SIG-M5 treated with dmso at 0.1 percent for 504 hours (cell line): Measurements from ENCODE around the gene SLC26A4.

Experiments
- DNase-seq: peaks from one replicate; lab custom pipeline; 2025; ENCODE audit not compliant: unreplicated experiment; lab: John Stamatoyannopoulos, UW

SLC26A4 gene

GRCh38 chr7:107659666-107660065, 962 bp upstream of the SLC26A4 start:
- peak; percentile 49 for DNase-seq

DNA sequence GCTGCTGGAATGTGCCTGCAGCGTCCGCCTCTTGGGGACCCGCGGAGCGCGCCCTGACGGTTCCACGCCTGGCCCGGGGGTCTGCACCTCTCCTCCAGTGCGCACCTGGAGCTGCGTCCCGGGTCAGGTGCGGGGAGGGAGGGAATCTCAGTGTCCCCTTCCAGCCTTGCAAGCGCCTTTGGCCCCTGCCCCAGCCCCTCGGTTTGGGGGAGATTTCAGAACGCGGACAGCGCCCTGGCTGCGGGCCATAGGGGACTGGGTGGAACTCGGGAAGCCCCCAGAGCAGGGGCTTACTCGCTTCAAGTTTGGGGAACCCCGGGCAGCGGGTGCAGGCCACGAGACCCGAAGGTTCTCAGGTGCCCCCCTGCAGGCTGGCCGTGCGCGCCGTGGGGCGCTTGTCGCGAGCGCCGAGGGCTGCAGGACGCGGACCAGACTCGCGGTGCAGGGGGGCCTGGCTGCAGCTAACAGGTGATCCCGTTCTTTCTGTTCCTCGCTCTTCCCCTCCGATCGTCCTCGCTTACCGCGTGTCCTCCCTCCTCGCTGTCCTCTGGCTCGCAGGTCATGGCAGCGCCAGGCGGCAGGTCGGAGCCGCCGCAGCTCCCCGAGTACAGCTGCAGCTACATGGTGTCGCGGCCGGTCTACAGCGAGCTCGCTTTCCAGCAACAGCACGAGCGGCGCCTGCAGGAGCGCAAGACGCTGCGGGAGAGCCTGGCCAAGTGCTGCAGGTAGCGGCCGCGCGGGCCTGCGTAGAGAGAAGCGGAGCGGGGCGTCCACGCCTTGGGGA, 645 bp downstream of the SLC26A4 start:
- DNase-seq: peak; percentile 49

DNA sequence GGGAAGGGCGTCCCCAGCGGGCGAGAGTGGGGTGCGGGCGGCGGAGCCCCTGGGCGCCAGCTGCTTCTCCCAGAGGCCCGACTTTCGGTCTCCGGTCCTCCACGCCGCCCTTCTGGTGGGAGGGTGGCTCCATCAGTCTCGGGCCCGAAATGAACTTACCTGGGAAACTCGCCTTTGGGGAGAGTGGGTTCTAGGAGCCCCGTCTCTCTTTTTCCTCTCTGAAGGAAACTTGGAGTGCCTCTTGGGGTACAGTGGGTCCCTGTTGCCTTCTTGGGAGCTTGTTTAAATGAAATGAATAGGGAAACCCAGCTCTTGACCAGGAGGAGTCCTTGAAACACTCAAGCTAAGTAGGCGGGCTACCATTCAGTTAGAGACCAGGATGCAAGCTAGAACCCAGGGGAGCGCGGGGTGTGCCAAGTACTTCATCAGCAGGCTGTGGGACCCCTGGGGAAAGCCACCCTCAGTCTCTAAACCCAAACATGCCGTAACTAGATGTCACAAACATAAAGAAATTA, 1.3 kb downstream of the SLC26A4 start:
- no peak for DNase-seq

DNA sequence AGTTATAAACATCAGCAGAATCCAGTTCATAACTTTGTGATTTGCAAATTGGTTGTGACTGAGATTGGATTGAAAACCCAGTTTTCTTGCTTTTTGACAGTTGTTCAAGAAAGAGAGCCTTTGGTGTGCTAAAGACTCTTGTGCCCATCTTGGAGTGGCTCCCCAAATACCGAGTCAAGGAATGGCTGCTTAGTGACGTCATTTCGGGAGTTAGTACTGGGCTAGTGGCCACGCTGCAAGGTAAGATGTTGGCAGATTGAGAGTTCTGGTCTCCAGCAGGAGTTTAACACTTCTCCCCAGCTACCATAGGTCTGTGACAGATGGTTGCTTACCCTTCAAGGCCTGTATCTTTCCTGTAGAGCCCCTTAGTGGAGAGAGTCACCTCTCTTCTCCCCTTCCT, 2.6 kb downstream of the SLC26A4 start:
- DNase-seq: no peak

- no peak for DNase-seq
These were observed 6.2 kb downstream of the SLC26A4 start for GRCh38 chr7:107666790-107667189.

- DNase-seq: no peak
These were observed 6.7 kb downstream of the SLC26A4 start for GRCh38 chr7:107667341-107667740.

GRCh38 chr7:107668296-107668695, 7.7 kb downstream of the SLC26A4 start:
- no peak for DNase-seq

DNA sequence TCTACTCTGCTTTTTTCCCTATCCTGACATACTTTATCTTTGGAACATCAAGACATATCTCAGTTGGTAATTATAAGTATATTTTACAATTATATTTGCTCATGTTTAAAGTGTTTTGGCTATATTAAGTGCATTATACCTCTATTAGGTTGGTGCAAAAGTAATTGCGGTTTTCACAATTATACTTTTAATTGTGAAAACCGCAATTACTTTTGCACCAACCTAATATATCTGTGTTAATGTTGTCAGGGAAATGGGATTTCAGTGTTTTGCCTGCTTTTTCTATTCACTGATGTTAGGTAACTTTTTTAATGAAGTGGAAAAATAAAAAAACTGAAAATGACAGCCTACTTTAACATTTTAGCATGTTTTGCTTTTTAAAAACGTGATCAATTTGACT, 11.6 kb downstream of the SLC26A4 start:
- DNase-seq: no peak

- no peak for DNase-seq
These were observed 15.6 kb downstream of the SLC26A4 start for GRCh38 chr7:107676249-107676648.

DNA sequence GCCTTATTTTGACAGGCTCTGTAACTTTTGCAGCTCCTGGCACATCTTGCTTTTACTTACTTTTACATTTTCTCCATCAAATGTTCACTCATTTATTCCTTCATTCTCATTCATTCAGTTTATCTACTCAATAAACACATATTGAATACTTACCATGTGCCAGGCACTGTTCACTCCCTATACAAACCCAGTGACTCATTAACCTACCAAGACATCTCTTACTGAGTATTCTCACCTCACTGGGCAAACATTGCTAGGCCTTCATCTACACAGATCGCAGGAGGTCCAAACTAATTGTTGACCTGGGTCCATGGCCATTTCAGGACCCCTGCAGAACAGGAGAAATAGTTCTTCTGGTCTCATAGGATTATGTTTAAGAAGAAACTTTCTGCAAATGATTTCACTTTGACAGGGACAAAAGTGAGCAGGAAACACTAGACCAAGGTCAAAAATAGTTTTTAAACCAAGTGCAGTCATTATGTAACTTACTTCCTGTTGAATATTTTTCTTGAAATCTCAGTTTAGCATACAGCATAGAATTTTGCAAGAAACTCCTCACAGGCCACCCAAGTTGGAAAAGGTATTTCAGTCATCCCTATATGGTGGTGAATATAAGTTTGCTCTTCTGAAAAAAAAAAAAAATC, 17.6 kb downstream of the SLC26A4 start:
- DNase-seq: no peak

DNA sequence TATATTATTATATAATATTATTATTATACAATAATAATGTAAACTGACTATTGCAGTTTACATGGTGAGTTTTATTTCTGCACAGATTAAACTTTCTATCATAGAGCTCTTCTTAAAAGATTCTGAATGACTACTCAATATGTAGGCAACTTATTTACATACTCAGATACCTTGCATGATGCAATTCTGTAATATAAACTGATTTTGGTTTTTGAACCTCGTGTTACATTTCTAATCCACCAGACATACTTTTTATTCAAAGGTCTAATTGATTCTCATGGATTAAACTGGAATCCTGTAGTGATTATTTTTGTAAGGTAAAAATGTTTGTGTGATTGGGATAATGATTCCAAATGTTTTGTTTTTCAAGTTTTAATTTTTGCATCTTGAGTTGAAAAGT, 19.9 kb downstream of the SLC26A4 start:
- no peak for DNase-seq

DNA sequence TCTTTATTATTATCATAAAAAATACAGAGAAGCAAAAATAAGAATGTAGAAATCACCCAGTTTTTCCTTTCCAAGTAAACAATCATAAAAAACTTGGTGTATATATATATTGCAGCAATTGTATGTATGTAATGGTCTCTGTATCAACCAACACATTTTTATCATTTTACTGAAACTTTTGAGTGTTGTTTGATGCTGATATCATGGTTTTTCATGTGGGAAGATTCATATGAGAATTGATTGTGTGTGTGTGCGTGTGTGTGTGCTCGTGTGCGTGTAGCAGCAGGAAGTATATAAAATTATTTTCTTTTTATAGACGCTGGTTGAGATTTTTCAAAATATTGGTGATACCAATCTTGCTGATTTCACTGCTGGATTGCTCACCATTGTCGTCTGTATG, 22.3 kb downstream of the SLC26A4 start:
- no peak for DNase-seq

- DNase-seq: no peak
These were observed 23.7 kb downstream of the SLC26A4 start for GRCh38 chr7:107684287-107684686.

GRCh38 chr7:107684947-107685463, 24.4 kb downstream of the SLC26A4 start:
- no peak for DNase-seq

DNA sequence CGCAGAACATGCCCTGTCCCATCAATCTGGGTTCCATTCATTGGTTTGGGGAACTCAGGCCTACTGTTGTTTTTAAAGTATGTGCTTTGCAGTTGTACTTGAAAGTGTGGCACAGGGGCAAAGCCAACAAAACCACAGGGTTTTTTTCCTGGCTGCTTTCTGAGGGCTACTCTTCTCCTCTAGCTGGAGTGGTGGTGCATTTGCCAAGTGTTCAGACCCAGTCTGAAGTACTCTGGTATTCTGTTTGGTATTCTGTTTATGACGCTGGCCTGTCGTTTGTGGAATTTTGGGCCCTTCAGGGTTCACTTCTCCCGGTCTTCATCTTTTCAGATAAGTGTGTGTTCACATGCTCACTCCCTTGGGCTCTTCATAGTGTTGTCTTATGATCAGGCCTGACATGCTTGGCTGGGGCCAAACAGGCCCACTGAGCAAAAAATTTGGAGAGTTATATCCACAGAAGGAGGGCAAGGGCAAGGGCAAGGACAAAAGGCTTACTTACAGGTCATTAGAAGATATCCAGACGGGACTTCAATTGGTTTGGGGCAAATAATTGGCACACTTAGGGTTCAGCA, 26.3 kb downstream of the SLC26A4 start:
- DNase-seq: no peak

GRCh38 chr7:107687656-107688055, 27.0 kb downstream of the SLC26A4 start:
- no peak for DNase-seq

- DNase-seq: no peak
These were observed 28.9 kb downstream of the SLC26A4 start for GRCh38 chr7:107689553-107689952.

GRCh38 chr7:107690084-107690483, 29.5 kb downstream of the SLC26A4 start:
- no peak for DNase-seq

DNA sequence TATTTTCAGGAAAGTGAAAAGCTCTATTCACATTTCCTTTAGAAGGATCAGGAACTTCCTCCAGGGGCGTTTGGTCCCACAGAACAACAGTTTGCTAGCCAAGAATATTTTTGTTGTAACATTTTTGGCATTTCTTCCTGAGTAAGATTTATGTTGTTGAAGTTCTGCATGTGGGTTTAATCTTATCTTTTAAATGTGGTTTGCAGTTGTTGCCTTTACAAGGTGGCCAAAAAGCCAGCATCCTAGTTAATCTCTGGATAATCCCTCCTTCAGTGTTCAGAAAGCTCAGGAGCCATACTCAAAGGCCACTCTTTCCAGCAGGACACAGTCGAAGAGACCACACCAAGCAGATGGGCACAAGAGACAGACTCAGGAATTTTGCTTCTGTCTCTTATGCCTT, 30.0 kb downstream of the SLC26A4 start:
- DNase-seq: no peak

- no peak for DNase-seq
These were observed 31.1 kb downstream of the SLC26A4 start for GRCh38 chr7:107691716-107692115.

DNA sequence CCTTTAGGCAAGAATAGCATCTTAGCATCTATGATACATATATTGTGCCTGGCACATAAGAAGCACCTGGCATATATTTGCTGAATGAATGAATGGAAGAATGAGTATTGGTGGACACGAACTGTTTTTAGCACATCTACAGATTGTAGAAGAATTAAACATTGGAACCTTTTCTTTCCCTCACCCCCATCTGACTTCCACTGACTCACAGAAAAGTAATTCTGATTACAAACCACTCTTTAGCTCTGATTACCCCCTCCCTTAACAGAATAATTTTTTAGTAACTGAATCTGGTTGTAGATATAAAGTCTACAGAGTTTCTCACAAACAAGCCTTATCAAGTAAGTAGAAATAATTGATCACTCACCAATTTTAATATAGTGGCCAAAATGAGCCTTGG, 31.9 kb downstream of the SLC26A4 start:
- DNase-seq: no peak

GRCh38 chr7:107693396-107693795, 32.8 kb downstream of the SLC26A4 start:
- DNase-seq: no peak
